GM12878 (cell line): ENCODE results near the gene COL4A2. TPM values are rescaled to one million over a fixed set of nuclear protein-coding genes. Genes with fewer than 3 reads are reported as not detected.

ENCODE experiments used
- ATAC-seq: fragments of 200-7000 bp; cut with Tn5 transposase; 3 replicates; pipeline ENCODE4 v1.9.1; 2020; ENCODE audit warnings: mild to moderate bottlenecking, moderate library complexity
- BruUV-seq: library from RNA; stranded (reverse); fragments of 400-500 nt; replicated peaks from 2 replicates; lab custom pipeline; 2021; lab: Mats Ljungman, UMichigan
- CTCF ChIA-PET: fragments of 300-600 bp; sonication (Branson Sonifier 250); formaldehyde crosslinking; extraction: SDS; loops from one replicate; lab custom pipeline; 2021; ENCODE audit warnings: inconsistent platforms; lab: Yijun Ruan, JAX
- POLR2A ChIA-PET: fragments of 350-600 bp; formaldehyde crosslinking; extraction: SDS; loops from one replicate; lab custom pipeline; 2021; ENCODE audit warnings: inconsistent platforms; lab: Charles Lee
- RAD21 ChIA-PET: fragments of 300-600 bp; sonication (Branson Sonifier 250); formaldehyde crosslinking; loops from one replicate; lab custom pipeline; 2023; ENCODE audit warnings: antibody characterized with exemption; ENCODE audit not compliant: unreplicated experiment; lab: Charles Lee
- SMC1A ChIA-PET: fragments of 300-600 bp; sonication (Branson Sonifier 250); formaldehyde crosslinking; loops from one replicate; lab custom pipeline; 2023; ENCODE audit not compliant: unreplicated experiment, uncharacterized antibody; lab: Charles Lee
- DNase-seq: peaks from one replicate; pipeline ENCODE4 v3.0.0-alpha.2; 2011; ENCODE audit warnings: low read depth, low spot score
- FAIRE-seq: peaks from 3 replicates; lab custom pipeline; 2011; peaks lifted over from hg19 to GRCh38; lab: Jason Lieb, UNC
- H2AFZ ChIP-seq: 2 replicates; pipeline ENCODE4 v1.6.0; 2011; ENCODE audit warnings: low read depth, low read length, control low read depth; ENCODE audit not compliant: control insufficient read depth
- H3K27ac ChIP-seq: 2 replicates; pipeline ENCODE4 v1.5.1; 2011; ENCODE audit warnings: control low read depth; ENCODE audit not compliant: control insufficient read depth, insufficient read depth
- H3K27me3 ChIP-seq, 2 experiments: replicated peaks in 1 of 2; 2 replicates each; pipeline versions ENCODE4 v1.6.0 to v1.6.1; 2011; ENCODE audit warnings: low read length in 1 of 2; ENCODE audit not compliant: control insufficient read depth in 2 of 2, insufficient read depth in 2 of 2
- H3K36me3 ChIP-seq, 2 experiments: 2 replicates each; pipeline ENCODE4 v1.5.1; 2011; ENCODE audit warnings: low read length in 1 of 2; ENCODE audit not compliant: control insufficient read depth in 2 of 2, insufficient read depth in 2 of 2
- H3K4me1 ChIP-seq: 2 replicates; pipeline ENCODE4 v1.6.1; 2011; ENCODE audit warnings: mild to moderate bottlenecking, low read length, moderate library complexity, mixed read lengths; ENCODE audit not compliant: control insufficient read depth, insufficient read depth
- H3K4me2 ChIP-seq: 2 replicates; pipeline ENCODE4 v1.6.0; 2011; ENCODE audit warnings: control low read depth; ENCODE audit not compliant: control insufficient read depth, insufficient read depth
- H3K4me3 ChIP-seq: fragments of 200-600 bp; sonication (generic); 2 replicates; pipeline ENCODE4 v1.5.1; 2016
- H3K79me2 ChIP-seq: 2 replicates; pipeline ENCODE4 v1.6.0; 2011; ENCODE audit warnings: low read length; ENCODE audit not compliant: control insufficient read depth, insufficient read depth
- H3K9ac ChIP-seq: 2 replicates; pipeline ENCODE4 v1.8.0; 2011; ENCODE audit warnings: low read length, control low read depth, mixed read lengths; ENCODE audit not compliant: control insufficient read depth, insufficient read depth
- H3K9me3 ChIP-seq: replicated peaks from 3 replicates; pipeline ENCODE4 v1.5.1; 2011; ENCODE audit warnings: mild to moderate bottlenecking, low read length; ENCODE audit not compliant: control insufficient read depth, insufficient read depth
- H4K20me1 ChIP-seq: 2 replicates; pipeline ENCODE4 v1.6.0; 2011; ENCODE audit not compliant: control insufficient read depth, insufficient read depth
- EZH2 ChIP-seq: IDR thresholded peaks from 2 replicates; pipeline ENCODE4 v1.6.1; 2012; ENCODE audit warnings: low read depth, mild to moderate bottlenecking, control low read depth, inconsistent platforms, low read length, borderline replicate concordance; ENCODE audit not compliant: control insufficient read depth
- MLLT1 ChIP-seq: fragments of 450-650 bp; IDR thresholded peaks from 2 replicates; pipeline ENCODE4 v1.6.1; 2016; ENCODE audit warnings: mild to moderate bottlenecking
- NFXL1 ChIP-seq: fragments of 450-650 bp; IDR thresholded peaks from 2 replicates; pipeline ENCODE4 v1.6.1; 2017; ENCODE audit warnings: antibody characterized with exemption, mild to moderate bottlenecking, borderline replicate concordance
- NRF1 ChIP-seq: conservative IDR thresholded peaks from 2 replicates; pipeline ENCODE4 v1.6.1; 2011; ENCODE audit warnings: mild to moderate bottlenecking, low read depth, low read length, improper control_type of control experiment
- SIN3A ChIP-seq: IDR thresholded peaks from 2 replicates; pipeline ENCODE4 v1.6.1; 2012; ENCODE audit warnings: low read depth, low read length, improper control_type of control experiment
- STAT3 ChIP-seq: IDR thresholded peaks from 2 replicates; pipeline ENCODE4 v1.6.1; 2011; ENCODE audit warnings: low read depth, low read length, improper control_type of control experiment
- SUPT20H ChIP-seq: IDR thresholded peaks from 2 replicates; pipeline ENCODE4 v1.6.1; 2011; ENCODE audit warnings: low read depth, mild to moderate bottlenecking, low read length, moderate library complexity, borderline replicate concordance; ENCODE audit not compliant: control insufficient read depth
- ZNF592 ChIP-seq: fragments of 450-650 bp; IDR thresholded peaks from 2 replicates; pipeline ENCODE4 v1.6.1; 2017; ENCODE audit warnings: mild to moderate bottlenecking, moderate library complexity
- WGBS: methylation state at CpG from one replicate; pipeline ENCODE4 v1.1.6; 2016; ENCODE audit warnings: low lambda C conversion rate; ENCODE audit not compliant: insufficient replicate concordance, insufficient coverage; ENCODE audit errors: missing lambda C conversion rate; 5-methylcytosine and 5-hydroxymethylcytosine counted together
- in situ Hi-C: fragments of 300-500 bp; cut with MboI; formaldehyde crosslinking; loops from 9 replicates; pipeline ENCODE4 v1.14.3; 2018; ENCODE audit warnings: mixed read lengths
- intact Hi-C: fragments of 100-400 bp; cut with micrococcal nuclease; formaldehyde crosslinking; loops from one replicate; pipeline ENCODE4 v1.14.2; 2022; ENCODE audit not compliant: unreplicated experiment
- polyA plus RNA-seq, 11 experiments: library from polyadenylated mRNA; depleted of rRNA in 4 of 11; unstranded in 6 of 11; stranded (reverse) in 5 of 11; fragments of >200 nt; fragmentation: Nextera tagmentation in 4 of 11; fragmentation: Illumina TruSeq in 1 of 11; extraction: Ambion mirVana in 4 of 11; extraction: Trizol in 1 of 11; gene quantifications; 1 replicate in 1 of 11; 2 replicates in 10 of 11; pipeline versions ENCODE4 v1.2.1 to v1.2.3, GENCODE V29; 2011 to 2016; ENCODE audit warnings: inconsistent platforms in 2 of 11, missing spikeins in 2 of 11, low read depth in 1 of 11
- total RNA-seq, 4 experiments: library from RNA; depleted of rRNA in 3 of 4; stranded (reverse); fragments of >200 nt in 3 of 4; fragmentation: Illumina TruSeq in 1 of 4; extraction: Trizol in 1 of 4; gene quantifications; 2 replicates each; pipeline versions ENCODE4 v1.2.1 to v1.2.3, GENCODE V29; 2013 to 2021

COL4A2 gene
- total and polyA plus RNA-seq, 10 of the 15 experiments (the other 5 are each of a cell fraction or from before 2014, with no cell fraction given): 0.16 to 1.6 (median 0.62) TPM; not detected in 3

- intact Hi-C loops (loop anchor here (10.0 kb wide), 2 partner anchors 435 to 565 kb away; partner anchors contain the start of gene ANKRD10), in situ Hi-C loops (no loop called here)
- Histone ChIP-seq H3K4me2 (no peak overlapping the region), H4K20me1 (no peaks in the 10 kb centered on the region), H3K36me3 (no peaks in the 10 kb centered on the region), H3K79me2 (no peaks in the 10 kb centered on the region), H3K27ac (no peak overlapping the region), H3K9ac (no peak overlapping the region), H3K27me3 (peaks cover 1 to 8% of the 10 kb centered on the region in 2 experiments; a peak in 3 of 4 replicates), H2AFZ (no peak overlapping the region), H3K4me1 (peaks cover 7% of the 10 kb centered on the region; the same call in 1 of the 2 replicates), H3K4me3 (no peak overlapping the region), H3K9me3 (no peaks in the 10 kb centered on the region)
- ChIA-PET RAD21 (no interaction called here), SMC1A (no interaction called here), CTCF (interaction anchor here (1.5 kb wide), 1 partner anchor 24 kb away, joined by 9 read pairs; no protein-coding TSS in a partner anchor), POLR2A (no interaction called here)
- TF ChIP-seq STAT3 (no peak), MLLT1 (no peak), ZNF592 (no peak), SIN3A (no peak), NRF1 (no peak), SUPT20H (no peak), NFXL1 (no peak), EZH2 (no peak)
- WGBS: 56% methylated on average over 9 of the region's 11 CpGs
- DNase-seq: no peak
- BruUV-seq: no TSS peak
- ATAC-seq: no peak
- no peak for FAIRE-seq
These were observed 172.6 kb downstream of the COL4A2 start for GRCh38 chr13:110479648-110480047.
